Right lobe of liver (tissue), 4 donors: ENCODE data around the gene CHST11.

ENCODE experiments used
- POLR2A ChIP-seq: fragments of 450-650 bp; IDR thresholded peaks from one replicate; pipeline ENCODE4 v1.6.1; 2017; ENCODE audit warnings: antibody characterized with exemption, mild to moderate bottlenecking
- TF ChIP-seq, protein P1 (sequence below), 4 donors: fragments of 200-600 bp in 3 of 4; fragments of 450-650 bp in 1 of 4; IDR thresholded peaks; one replicate each; pipeline versions ENCODE4 v1.5.1 to v1.8.0; 2016 to 2022; ENCODE audit warnings: antibody characterized with exemption in 4 of 4, mild to moderate bottlenecking in 2 of 4
- donor health status: DM: no; HTN: no; CAD: no.
- donor health status: DM: no; HTN: no; CAD: no.
- donor health status: DM: no; HTN: yes; CAD: no.

DNA sequence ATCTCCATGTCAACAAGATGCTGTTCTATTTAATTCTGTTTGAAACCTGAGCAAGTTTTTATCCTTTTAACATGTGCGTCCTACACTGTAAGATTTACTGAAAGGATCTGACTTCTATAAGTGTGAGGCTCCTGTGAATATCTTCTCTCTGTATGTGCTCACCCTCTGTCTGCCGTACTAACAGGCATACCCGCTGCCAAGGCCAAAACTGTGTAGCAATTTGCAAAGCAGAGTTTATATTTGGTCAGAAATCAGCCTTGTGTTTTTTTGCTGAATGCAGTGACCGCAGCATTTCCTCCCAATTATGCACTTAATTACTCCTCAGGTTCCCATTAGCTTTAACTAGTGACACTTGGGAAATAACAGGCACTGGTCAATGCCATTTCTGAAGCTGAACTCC is 12.3 kb downstream of the CHST11 start:
- TF ChIP-seq, protein P1, sequence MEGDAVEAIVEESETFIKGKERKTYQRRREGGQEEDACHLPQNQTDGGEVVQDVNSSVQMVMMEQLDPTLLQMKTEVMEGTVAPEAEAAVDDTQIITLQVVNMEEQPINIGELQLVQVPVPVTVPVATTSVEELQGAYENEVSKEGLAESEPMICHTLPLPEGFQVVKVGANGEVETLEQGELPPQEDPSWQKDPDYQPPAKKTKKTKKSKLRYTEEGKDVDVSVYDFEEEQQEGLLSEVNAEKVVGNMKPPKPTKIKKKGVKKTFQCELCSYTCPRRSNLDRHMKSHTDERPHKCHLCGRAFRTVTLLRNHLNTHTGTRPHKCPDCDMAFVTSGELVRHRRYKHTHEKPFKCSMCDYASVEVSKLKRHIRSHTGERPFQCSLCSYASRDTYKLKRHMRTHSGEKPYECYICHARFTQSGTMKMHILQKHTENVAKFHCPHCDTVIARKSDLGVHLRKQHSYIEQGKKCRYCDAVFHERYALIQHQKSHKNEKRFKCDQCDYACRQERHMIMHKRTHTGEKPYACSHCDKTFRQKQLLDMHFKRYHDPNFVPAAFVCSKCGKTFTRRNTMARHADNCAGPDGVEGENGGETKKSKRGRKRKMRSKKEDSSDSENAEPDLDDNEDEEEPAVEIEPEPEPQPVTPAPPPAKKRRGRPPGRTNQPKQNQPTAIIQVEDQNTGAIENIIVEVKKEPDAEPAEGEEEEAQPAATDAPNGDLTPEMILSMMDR (IDR thresholded peaks at IDR 0.05): no peak
- no peak for TF ChIP-seq POLR2A
